Measurements from ENCODE around the gene RARS2.
"Not testable (repeated sequence)": the region's sequence is repeated elsewhere in the genome, so short reads cannot be mapped to it uniquely, and the experiment has no call there.

Gene RARS2

GRCh38 chr6:87589693-87590416, at the start of gene RARS2, which contains the start of gene ORC3:
Gene RARS2, minus strand, starts transcription at chr6:87589987. Its CDS starts 30 bp downstream, at chr6:87589957.
Gene ORC3, plus strand, starts transcription at chr6:87590135. Its CDS starts 34 bp downstream, at chr6:87590169.
- DNase-seq, result peak; percentile 95 to 98

- no peak for DNase-seq
Measured at GRCh38 chr6:87639373-87639772, 49.6 kb upstream of the RARS2 start.

- no peak for DNase-seq
Measured at GRCh38 chr6:87637106-87637505, 47.3 kb upstream of the RARS2 start.

- no peak for DNase-seq
Measured at GRCh38 chr6:87636315-87636714, 46.5 kb upstream of the RARS2 start.

GRCh38 chr6:87633851-87634250, 44.1 kb upstream of the RARS2 start:
- DNase-seq, result no peak

GRCh38 chr6:87630746-87631145, 41.0 kb upstream of the RARS2 start:
- DNase-seq, result no peak

GRCh38 chr6:87628881-87629280, 39.1 kb upstream of the RARS2 start:
- no peak for DNase-seq

GRCh38 chr6:87628424-87628823, 38.6 kb upstream of the RARS2 start:
- DNase-seq, result no peak

- DNase-seq, result no peak
Measured at GRCh38 chr6:87623248-87623647, 33.5 kb upstream of the RARS2 start.

GRCh38 chr6:87618531-87618930, 28.7 kb upstream of the RARS2 start:
- DNase-seq, result no peak

GRCh38 chr6:87617405-87617804, 27.6 kb upstream of the RARS2 start:
- DNase-seq, result no peak

- not testable (repeated sequence) for DNase-seq
Measured at GRCh38 chr6:87613018-87613417, 23.2 kb upstream of the RARS2 start.

GRCh38 chr6:87608802-87609201, 19.0 kb upstream of the RARS2 start:
- DNase-seq, result no peak

GRCh38 chr6:87606199-87606598, 16.4 kb upstream of the RARS2 start:
- DNase-seq, result no peak

- peak; percentile 44 to 67 for DNase-seq
Measured at GRCh38 chr6:87600576-87600975, 10.8 kb upstream of the RARS2 start.

GRCh38 chr6:87590990-87591389, 1.2 kb upstream of the RARS2 start:
- no peak for DNase-seq

GRCh38 chr6:87590417-87590880, 662 bp upstream of the RARS2 start:
- peak in 1 of 2 donors; percentile 2 for DNase-seq

- peak in 1 of 2 donors; percentile 2 for DNase-seq
Measured at GRCh38 chr6:87588756-87589407, 905 bp downstream of the RARS2 start.

GRCh38 chr6:87586371-87587077, 3.3 kb downstream of the RARS2 start:
- no peak for DNase-seq

GRCh38 chr6:87583822-87584221, 6.0 kb downstream of the RARS2 start:
- DNase-seq, result no peak

- DNase-seq, result no peak
Measured at GRCh38 chr6:87575423-87575822, 14.4 kb downstream of the RARS2 start.

- DNase-seq, result no peak
Measured at GRCh38 chr6:87574237-87574804, 15.5 kb downstream of the RARS2 start.

GRCh38 chr6:87573307-87574024, 16.3 kb downstream of the RARS2 start:
- no peak for DNase-seq
